Loucy (cell line): ENCODE results near the gene FLRT3.

ENCODE experiments used
- H2AFZ ChIP-seq: fragments of 200-600 bp; sonication (generic); 2 replicates; pipeline ENCODE4 v1.6.0; 2016; ENCODE audit warnings: antibody characterized with exemption, mild to moderate bottlenecking, low read length, moderate library complexity
- H3F3A ChIP-seq: fragments of 200-600 bp; 2 replicates; pipeline ENCODE4 v1.6.0; 2016; ENCODE audit warnings: antibody characterized with exemption, low read depth, mild to moderate bottlenecking
- H3K27me3 ChIP-seq: fragments of 200-600 bp; sonication (generic); 2 replicates; pipeline ENCODE4 v1.6.1; 2014; ENCODE audit warnings: low read length, mild to moderate bottlenecking; ENCODE audit not compliant: insufficient read depth, poor library complexity, severe bottlenecking
- H3K36me3 ChIP-seq: fragments of 200-600 bp; sonication (generic); 2 replicates; pipeline ENCODE4 v1.6.1; 2016; ENCODE audit warnings: low read length; ENCODE audit not compliant: insufficient read depth
- H3K4me1 ChIP-seq: fragments of 200-600 bp; sonication (generic); 2 replicates; pipeline ENCODE4 v1.5.1; 2014; ENCODE audit warnings: low read length, mild to moderate bottlenecking; ENCODE audit not compliant: insufficient read depth, poor library complexity, severe bottlenecking
- H3K4me2 ChIP-seq: fragments of 200-600 bp; sonication (generic); 2 replicates; pipeline ENCODE4 v1.6.0; 2014; ENCODE audit warnings: antibody characterized with exemption, low read length, low read depth, mild to moderate bottlenecking; ENCODE audit not compliant: poor library complexity, severe bottlenecking
- H3K4me3 ChIP-seq: fragments of 200-600 bp; sonication (generic); 2 replicates; pipeline ENCODE4 v1.5.1; 2014; ENCODE audit warnings: low read length, mild to moderate bottlenecking, mixed read lengths; ENCODE audit not compliant: poor library complexity, severe bottlenecking
- H3K79me2 ChIP-seq: fragments of 200-600 bp; sonication (generic); 2 replicates; pipeline ENCODE4 v1.6.1; 2014; ENCODE audit warnings: low read length; ENCODE audit not compliant: insufficient read depth
- H3K9ac ChIP-seq: fragments of 200-600 bp; sonication (generic); 2 replicates; pipeline ENCODE4 v1.6.0; 2014; ENCODE audit warnings: mild to moderate bottlenecking, low read depth, low read length, moderate library complexity; ENCODE audit not compliant: poor library complexity, severe bottlenecking
- H3K9me2 ChIP-seq: fragments of 200-600 bp; sonication (generic); replicated peaks from 2 replicates; pipeline ENCODE4 v1.6.1; 2016; ENCODE audit warnings: low read depth, low read length, mixed read lengths
- H3K9me3 ChIP-seq: fragments of 200-600 bp; sonication (generic); 2 replicates; pipeline ENCODE4 v1.6.1; 2014; ENCODE audit warnings: mild to moderate bottlenecking, antibody characterized with exemption, low read length, low read depth; ENCODE audit not compliant: insufficient read depth
- H4K20me1 ChIP-seq: fragments of 200-600 bp; sonication (generic); 2 replicates; pipeline ENCODE4 v1.6.0; 2014; ENCODE audit warnings: antibody characterized with exemption, low read length, mild to moderate bottlenecking; ENCODE audit not compliant: insufficient read depth, poor library complexity, severe bottlenecking
- EZH2phosphoT487 ChIP-seq: fragments of 200-600 bp; IDR thresholded peaks from 2 replicates; pipeline ENCODE4 v1.6.1; 2018; ENCODE audit warnings: antibody characterized with exemption, mild to moderate bottlenecking, moderate library complexity, borderline replicate concordance
- TF ChIP-seq, protein P1 (sequence below): fragments of 200-600 bp; sonication (generic); conservative IDR thresholded peaks from 2 replicates; pipeline ENCODE4 v1.5.1; 2014; ENCODE audit warnings: mild to moderate bottlenecking, antibody characterized with exemption, low read length

The FLRT3 gene

DNA sequence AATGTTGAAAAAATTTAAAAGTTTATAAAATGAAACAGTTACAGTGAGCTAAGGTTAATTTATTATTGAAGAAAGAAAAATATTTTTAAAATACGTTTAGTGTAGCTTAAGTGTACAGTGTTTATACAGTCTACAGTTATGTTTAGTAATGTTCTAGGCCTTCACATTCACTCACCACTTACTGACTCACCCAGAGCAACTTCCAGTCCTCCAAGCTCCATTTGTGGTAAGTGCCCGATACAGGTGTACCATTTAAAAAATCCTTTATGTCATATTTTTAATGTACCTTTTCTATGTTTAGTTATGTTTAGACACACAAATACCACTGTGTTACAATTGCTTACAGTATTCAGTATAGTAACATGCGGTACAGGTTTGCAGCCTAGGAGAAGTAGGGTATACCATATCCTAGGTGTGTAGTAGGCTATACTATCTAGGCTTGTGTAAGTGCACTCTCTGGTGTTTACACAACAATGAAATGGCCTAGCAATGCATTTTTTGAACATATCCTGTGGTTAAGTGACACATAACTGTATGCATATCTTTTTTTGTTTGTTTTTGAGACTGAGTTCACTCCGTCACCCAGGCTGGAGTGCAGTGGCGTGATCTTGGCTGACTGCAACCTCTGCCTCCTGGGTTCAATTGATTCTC, 26.3 kb downstream of the FLRT3 start:
- H3K4me1 ChIP-seq = no peaks in the 10 kb centered on the region
- no peak overlapping the region for H3K9ac ChIP-seq
- H3K27me3 ChIP-seq = no peaks in the 10 kb centered on the region
- no peaks in the 10 kb centered on the region for H3K79me2 ChIP-seq
- no peak overlapping the region for H3K4me3 ChIP-seq
- no peaks in the 10 kb centered on the region for H4K20me1 ChIP-seq
- TF ChIP-seq, protein P1, sequence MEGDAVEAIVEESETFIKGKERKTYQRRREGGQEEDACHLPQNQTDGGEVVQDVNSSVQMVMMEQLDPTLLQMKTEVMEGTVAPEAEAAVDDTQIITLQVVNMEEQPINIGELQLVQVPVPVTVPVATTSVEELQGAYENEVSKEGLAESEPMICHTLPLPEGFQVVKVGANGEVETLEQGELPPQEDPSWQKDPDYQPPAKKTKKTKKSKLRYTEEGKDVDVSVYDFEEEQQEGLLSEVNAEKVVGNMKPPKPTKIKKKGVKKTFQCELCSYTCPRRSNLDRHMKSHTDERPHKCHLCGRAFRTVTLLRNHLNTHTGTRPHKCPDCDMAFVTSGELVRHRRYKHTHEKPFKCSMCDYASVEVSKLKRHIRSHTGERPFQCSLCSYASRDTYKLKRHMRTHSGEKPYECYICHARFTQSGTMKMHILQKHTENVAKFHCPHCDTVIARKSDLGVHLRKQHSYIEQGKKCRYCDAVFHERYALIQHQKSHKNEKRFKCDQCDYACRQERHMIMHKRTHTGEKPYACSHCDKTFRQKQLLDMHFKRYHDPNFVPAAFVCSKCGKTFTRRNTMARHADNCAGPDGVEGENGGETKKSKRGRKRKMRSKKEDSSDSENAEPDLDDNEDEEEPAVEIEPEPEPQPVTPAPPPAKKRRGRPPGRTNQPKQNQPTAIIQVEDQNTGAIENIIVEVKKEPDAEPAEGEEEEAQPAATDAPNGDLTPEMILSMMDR = no peak
- no peak for TF ChIP-seq EZH2phosphoT487
- H3K4me2 ChIP-seq = no peak overlapping the region
- H2AFZ ChIP-seq = no peak overlapping the region
- H3K9me3 ChIP-seq = no peaks in the 10 kb centered on the region
- H3K36me3 ChIP-seq = no peaks in the 10 kb centered on the region
- no peaks in the 10 kb centered on the region for H3K9me2 ChIP-seq
- H3F3A ChIP-seq = no peaks in the 10 kb centered on the region

DNA sequence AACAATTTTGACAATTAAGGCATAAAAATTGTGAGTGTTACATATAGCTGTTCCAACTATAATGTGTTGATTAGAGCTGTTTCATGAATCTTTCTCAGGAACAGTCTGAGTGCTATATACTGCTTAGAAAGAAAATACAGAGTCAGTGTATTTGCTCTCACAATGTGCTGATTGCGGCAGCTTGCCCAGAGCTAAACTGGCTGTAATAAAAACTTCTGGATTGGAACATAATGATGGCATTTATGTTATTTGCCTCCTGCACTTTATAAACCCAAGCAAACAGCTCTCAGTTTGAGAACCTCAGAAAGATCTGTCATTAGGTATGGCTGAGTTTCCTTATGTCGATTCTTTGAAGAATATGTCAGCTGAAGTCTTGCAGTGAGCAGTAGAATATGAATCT, 29.5 kb downstream of the FLRT3 start:
- Histone ChIP-seq H3K4me1 (no peaks in the 10 kb centered on the region), H3K4me2 (no peak overlapping the region), H3K36me3 (no peaks in the 10 kb centered on the region), H2AFZ (no peak overlapping the region), H3K9me2 (no peaks in the 10 kb centered on the region), H3F3A (no peaks in the 10 kb centered on the region), H3K4me3 (no peak overlapping the region), H3K9ac (no peak overlapping the region), H3K27me3 (no peaks in the 10 kb centered on the region), H3K79me2 (no peaks in the 10 kb centered on the region), H4K20me1 (no peaks in the 10 kb centered on the region), H3K9me3 (no peaks in the 10 kb centered on the region)
- TF ChIP-seq, protein P1 = no peak
- TF ChIP-seq EZH2phosphoT487 = no peak

DNA sequence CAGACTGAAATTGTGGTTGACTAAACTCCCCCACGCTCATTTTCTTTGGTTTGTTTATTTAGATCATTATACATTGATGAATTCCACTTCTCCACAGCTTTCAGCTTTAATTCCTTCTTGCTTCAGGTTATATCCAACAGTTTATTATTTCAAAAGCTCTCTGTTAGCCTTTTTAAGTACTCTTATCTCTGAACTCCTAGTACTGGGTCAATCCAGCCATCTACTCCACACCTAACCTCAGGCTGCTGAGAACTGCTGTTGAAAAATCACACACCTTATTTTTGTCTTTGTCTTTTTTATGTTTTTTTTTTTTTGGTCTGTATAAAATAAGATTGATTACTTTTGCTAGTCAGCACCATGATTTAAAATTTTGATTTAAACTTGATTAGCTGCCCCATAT, 32.9 kb downstream of the FLRT3 start:
- Histone ChIP-seq H3K9me2 (no peaks in the 10 kb centered on the region), H3K4me3 (no peak overlapping the region), H3K9ac (no peak overlapping the region), H2AFZ (no peak overlapping the region), H4K20me1 (no peaks in the 10 kb centered on the region), H3K4me1 (no peaks in the 10 kb centered on the region), H3K79me2 (no peaks in the 10 kb centered on the region), H3K9me3 (no peaks in the 10 kb centered on the region), H3K4me2 (no peak overlapping the region), H3F3A (no peaks in the 10 kb centered on the region), H3K36me3 (no peaks in the 10 kb centered on the region), H3K27me3 (no peaks in the 10 kb centered on the region)
- no peak for TF ChIP-seq EZH2phosphoT487
- TF ChIP-seq, protein P1 = no peak
